NCI-H146 treated with DMSO at 0.1 percent for 48 hours (cell line): ENCODE results near the gene CYP46A1.

Experiments used
- DNase-seq: peaks from one replicate; lab custom pipeline; 2025; ENCODE audit not compliant: unreplicated experiment; lab: John Stamatoyannopoulos, UW

Gene CYP46A1

GRCh38 chr14:99741227-99741976 lies 57.3 kb downstream of the CYP46A1 start:
- no peak for DNase-seq

- DNase-seq = no peak
These were observed 58.0 kb downstream of the CYP46A1 start for GRCh38 chr14:99742074-99742473.

GRCh38 chr14:99742509-99743487 lies 58.7 kb downstream of the CYP46A1 start:
- no peak for DNase-seq

- no peak for DNase-seq
These were observed 60.2 kb downstream of the CYP46A1 start for GRCh38 chr14:99744199-99744872.

GRCh38 chr14:99744873-99745224 lies 60.8 kb downstream of the CYP46A1 start:
- DNase-seq = no peak

- DNase-seq = no peak
These were observed 61.3 kb downstream of the CYP46A1 start for GRCh38 chr14:99745307-99745951.

- DNase-seq = no peak
These were observed 63.1 kb downstream of the CYP46A1 start for GRCh38 chr14:99747167-99747566.

- no peak for DNase-seq
These were observed 63.7 kb downstream of the CYP46A1 start for GRCh38 chr14:99747582-99748330.

- DNase-seq = no peak
These were observed 64.4 kb downstream of the CYP46A1 start for GRCh38 chr14:99748529-99748928.

- no peak for DNase-seq
These were observed 65.0 kb downstream of the CYP46A1 start for GRCh38 chr14:99749142-99749541.

- DNase-seq = no peak
These were observed 65.9 kb downstream of the CYP46A1 start for GRCh38 chr14:99749763-99750715.

- DNase-seq = no peak
These were observed 66.8 kb downstream of the CYP46A1 start for GRCh38 chr14:99750746-99751450.

GRCh38 chr14:99751539-99752485 lies 67.7 kb downstream of the CYP46A1 start:
- DNase-seq = no peak

- DNase-seq = no peak
These were observed 68.5 kb downstream of the CYP46A1 start for GRCh38 chr14:99752486-99753121.

GRCh38 chr14:99753225-99754140 lies 69.4 kb downstream of the CYP46A1 start:
- DNase-seq = no peak
